ENCODE results near the gene HAGH. TPM values are rescaled to one million over a fixed set of nuclear protein-coding genes. Genes with fewer than 3 reads are reported as not detected.

Gene HAGH
- polyA plus RNA-seq, 2 of the 4 experiments (the other 2 are of a cell fraction): 34.9 to 66.4 TPM

- POLR2A ChIA-PET: interaction anchor here (1.8 kb wide), 1 partner anchor 11 kb away, joined by 9 read pairs; the partner anchor contains the start of genes NUBP2 and SPSB3
- no peak for FAIRE-seq
- 79% methylated on average over 7 of the region's 33 CpGs for WGBS (ENCODE audit: missing lambda C conversion rate)
Measured at GRCh38 chr16:1792836-1793577, 33.6 kb downstream of the HAGH start.

More at GRCh38 chr16:1792836-1793577, 33.6 kb downstream of the HAGH start:
- Histone ChIP-seq H3K4me1 (peaks cover 5% of the 10 kb centered on the region; the same call in 1 of the 3 replicates), H3K4me3 (no peak overlapping the region), H3K9me3 (peaks cover 4% of the 10 kb centered on the region; the same call in 1 of the 3 replicates), H3K4me2 (no peak overlapping the region), H3K27ac (no peak overlapping the region)
- DNase-seq (ENCODE audit: low read depth in 1 of 2, low spot score in 1 of 2) (no peak), ATAC-seq (no peak)
- no peak for TF ChIP-seq EHMT2 (IDR thresholded peaks at IDR 0.05; ENCODE audit: low read depth)
- TF ChIP-seq POLR2A (IDR thresholded peaks at IDR 0.05; ENCODE audit: low read length): no peak
- TF ChIP-seq USF2 (IDR thresholded peaks at IDR 0.05): no peak
- no peak for TF ChIP-seq PHF8 (IDR thresholded peaks at IDR 0.05; ENCODE audit: borderline replicate concordance, low read depth)
- TF ChIP-seq NR3C1 (IDR thresholded peaks at IDR 0.05): no peak
- TF ChIP-seq HMGXB4 (CRISPR knock-in tag; IDR thresholded peaks at IDR 0.05; ENCODE audit: borderline replicate concordance): no peak
- TF ChIP-seq REST (IDR thresholded peaks at IDR 0.05): no peak
- no peak for TF ChIP-seq CHD4 (IDR thresholded peaks at IDR 0.05; ENCODE audit: borderline replicate concordance)
- no peak for TF ChIP-seq CHD2 (IDR thresholded peaks at IDR 0.05; ENCODE audit: low read length, partially characterized antibody)
- TF ChIP-seq HOXB5 (CRISPR knock-in tag; IDR thresholded peaks at IDR 0.05): no peak
- no peak for TF ChIP-seq FOSL2 (IDR thresholded peaks at IDR 0.05)
- no peak for TF ChIP-seq FOSL2 (CRISPR knock-in tag; IDR thresholded peaks at IDR 0.05)
- no peak for TF ChIP-seq TFCP2L1 (CRISPR knock-in tag; IDR thresholded peaks at IDR 0.05)
- TF ChIP-seq E2F6 (IDR thresholded peaks at IDR 0.05; ENCODE audit: borderline replicate concordance, low read depth): no peak
- CTCF ChIA-PET: interaction anchor here (0.7 to 1.6 kb wide), 5 partner anchors 10 to 137 kb away, joined by 3 to 7 read pairs (median 4); partner anchors contain the start of genes MRPS34 and NUBP2
